HEK293T (cell line): ENCODE results near the gene PYGO2.

Experiments used
- ARNT ChIP-seq: fragments of 450-650 bp; IDR thresholded peaks from 2 replicates; pipeline ENCODE4 v1.6.1; 2017; ENCODE audit warnings: mild to moderate bottlenecking
- FOXK2 ChIP-seq: fragments of 450-650 bp; IDR thresholded peaks from 2 replicates; pipeline ENCODE4 v1.6.1; 2016; ENCODE audit warnings: mild to moderate bottlenecking
- L3MBTL2 ChIP-seq: fragments of 450-650 bp; conservative IDR thresholded peaks from 2 replicates; pipeline ENCODE4 v1.6.1; 2016; ENCODE audit warnings: mild to moderate bottlenecking
- NFRKB ChIP-seq: fragments of 450-650 bp; IDR thresholded peaks from 2 replicates; pipeline ENCODE4 v1.6.1; 2016; ENCODE audit warnings: mild to moderate bottlenecking, moderate library complexity
- SP1 ChIP-seq: fragments of 450-650 bp; IDR thresholded peaks from 2 replicates; pipeline ENCODE4 v1.6.1; 2017
- SUZ12 ChIP-seq: fragments of 450-650 bp; IDR thresholded peaks from 2 replicates; pipeline ENCODE4 v1.6.1; 2016; ENCODE audit warnings: mild to moderate bottlenecking
- TF ChIP-seq, protein P1 (sequence below): fragments of 450-650 bp; IDR thresholded peaks from 2 replicates; pipeline ENCODE4 v1.6.1; 2016

DNA sequence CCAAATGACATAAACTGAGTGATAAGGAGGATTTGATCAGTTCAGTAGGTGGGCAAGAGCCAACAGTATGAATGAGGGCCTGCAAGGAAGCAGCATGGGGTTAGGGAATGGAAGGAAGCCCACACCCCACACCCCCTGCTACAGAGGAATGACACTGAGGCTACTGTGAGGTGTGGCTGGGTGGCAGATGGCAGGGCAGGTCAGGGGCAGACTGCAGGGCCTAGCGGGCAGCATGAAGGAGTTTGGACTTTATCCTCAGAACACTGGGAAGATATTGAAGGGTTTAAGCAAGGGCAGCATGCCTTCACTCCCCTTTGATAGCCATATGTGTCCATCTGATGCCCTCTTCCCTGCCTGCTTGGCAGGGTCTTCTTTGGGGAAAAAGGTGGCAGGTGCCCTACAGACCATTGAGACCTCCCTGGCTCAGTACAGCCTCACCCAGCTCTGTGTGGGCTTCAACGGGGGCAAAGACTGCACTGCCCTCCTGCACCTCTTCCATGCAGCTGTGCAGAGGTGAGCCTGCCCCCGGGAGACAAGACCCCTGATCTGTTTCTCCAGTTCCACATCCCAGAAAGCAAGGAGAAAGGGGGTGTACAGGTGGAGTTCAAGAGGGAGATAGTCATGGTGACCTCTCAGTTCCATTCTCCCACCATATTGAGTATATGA is 27.7 kb upstream of the PYGO2 start:
- TF ChIP-seq FOXK2 (no peak), ARNT (no peak), SP1 (no peak), SUZ12 (no peak), L3MBTL2 (no peak), NFRKB (no peak)
- TF ChIP-seq, protein P1, sequence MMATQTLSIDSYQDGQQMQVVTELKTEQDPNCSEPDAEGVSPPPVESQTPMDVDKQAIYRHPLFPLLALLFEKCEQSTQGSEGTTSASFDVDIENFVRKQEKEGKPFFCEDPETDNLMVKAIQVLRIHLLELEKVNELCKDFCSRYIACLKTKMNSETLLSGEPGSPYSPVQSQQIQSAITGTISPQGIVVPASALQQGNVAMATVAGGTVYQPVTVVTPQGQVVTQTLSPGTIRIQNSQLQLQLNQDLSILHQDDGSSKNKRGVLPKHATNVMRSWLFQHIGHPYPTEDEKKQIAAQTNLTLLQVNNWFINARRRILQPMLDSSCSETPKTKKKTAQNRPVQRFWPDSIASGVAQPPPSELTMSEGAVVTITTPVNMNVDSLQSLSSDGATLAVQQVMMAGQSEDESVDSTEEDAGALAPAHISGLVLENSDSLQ: no peak
